RWPE1 (cell line): ENCODE results near the gene PTPRQ.

Experiments used
- CTCF ChIA-PET: fragments of 350-600 bp; sonication (Branson Sonifier 250); formaldehyde crosslinking; extraction: SDS; loops from one replicate; lab custom pipeline; 2021; lab: Yijun Ruan, JAX
- POLR2A ChIA-PET: fragments of 400-600 bp; formaldehyde crosslinking; extraction: SDS; loops from one replicate; lab custom pipeline; 2020; ENCODE audit warnings: antibody characterized with exemption; ENCODE audit not compliant: low non-redundant PET; lab: Yijun Ruan, JAX
- DNase-seq: peaks from one replicate; pipeline ENCODE4 v3.0.0; 2012; ENCODE audit warnings: low spot score
- H3K27ac ChIP-seq: fragments of 450-650 bp; 2 replicates; pipeline ENCODE4 v1.5.1; 2017
- CTCF ChIP-seq: fragments of 450-650 bp; conservative IDR thresholded peaks from 2 replicates; pipeline ENCODE4 v1.5.1; 2017; ENCODE audit warnings: low read depth, mild to moderate bottlenecking

PTPRQ gene, protein sequence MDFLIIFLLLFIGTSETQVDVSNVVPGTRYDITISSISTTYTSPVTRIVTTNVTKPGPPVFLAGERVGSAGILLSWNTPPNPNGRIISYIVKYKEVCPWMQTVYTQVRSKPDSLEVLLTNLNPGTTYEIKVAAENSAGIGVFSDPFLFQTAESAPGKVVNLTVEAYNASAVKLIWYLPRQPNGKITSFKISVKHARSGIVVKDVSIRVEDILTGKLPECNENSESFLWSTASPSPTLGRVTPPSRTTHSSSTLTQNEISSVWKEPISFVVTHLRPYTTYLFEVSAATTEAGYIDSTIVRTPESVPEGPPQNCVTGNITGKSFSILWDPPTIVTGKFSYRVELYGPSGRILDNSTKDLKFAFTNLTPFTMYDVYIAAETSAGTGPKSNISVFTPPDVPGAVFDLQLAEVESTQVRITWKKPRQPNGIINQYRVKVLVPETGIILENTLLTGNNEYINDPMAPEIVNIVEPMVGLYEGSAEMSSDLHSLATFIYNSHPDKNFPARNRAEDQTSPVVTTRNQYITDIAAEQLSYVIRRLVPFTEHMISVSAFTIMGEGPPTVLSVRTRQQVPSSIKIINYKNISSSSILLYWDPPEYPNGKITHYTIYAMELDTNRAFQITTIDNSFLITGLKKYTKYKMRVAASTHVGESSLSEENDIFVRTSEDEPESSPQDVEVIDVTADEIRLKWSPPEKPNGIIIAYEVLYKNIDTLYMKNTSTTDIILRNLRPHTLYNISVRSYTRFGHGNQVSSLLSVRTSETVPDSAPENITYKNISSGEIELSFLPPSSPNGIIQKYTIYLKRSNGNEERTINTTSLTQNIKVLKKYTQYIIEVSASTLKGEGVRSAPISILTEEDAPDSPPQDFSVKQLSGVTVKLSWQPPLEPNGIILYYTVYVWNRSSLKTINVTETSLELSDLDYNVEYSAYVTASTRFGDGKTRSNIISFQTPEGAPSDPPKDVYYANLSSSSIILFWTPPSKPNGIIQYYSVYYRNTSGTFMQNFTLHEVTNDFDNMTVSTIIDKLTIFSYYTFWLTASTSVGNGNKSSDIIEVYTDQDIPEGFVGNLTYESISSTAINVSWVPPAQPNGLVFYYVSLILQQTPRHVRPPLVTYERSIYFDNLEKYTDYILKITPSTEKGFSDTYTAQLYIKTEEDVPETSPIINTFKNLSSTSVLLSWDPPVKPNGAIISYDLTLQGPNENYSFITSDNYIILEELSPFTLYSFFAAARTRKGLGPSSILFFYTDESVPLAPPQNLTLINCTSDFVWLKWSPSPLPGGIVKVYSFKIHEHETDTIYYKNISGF (N-terminal part only)

GRCh38 chr12:80443974-80444666 is at the start of gene PTPRQ:
Gene PTPRQ (plus strand): TSS chr12:80444235. CDS start chr12:80444346, 111 bp downstream.
- ChIA-PET POLR2A (no interaction called here), CTCF (interaction anchor here (0.5 to 0.7 kb wide), 2 partner anchors 818 to 828 kb away, joined by 3 read pairs; no protein-coding TSS in a partner anchor)
- no peak for TF ChIP-seq CTCF
- H3K27ac ChIP-seq = no peak within 1 kb of the TSS
- no peak for DNase-seq

GRCh38 chr12:80400571-80400991 is 43.5 kb upstream of the PTPRQ start:
- TF ChIP-seq CTCF = no peak
- H3K27ac ChIP-seq = no peak overlapping the region
- CTCF ChIA-PET = no interaction called here
- DNase-seq = no peak
- POLR2A ChIA-PET = no interaction called here

- ChIA-PET CTCF (no interaction called here), POLR2A (no interaction called here)
- DNase-seq = no peak
- no peak for TF ChIP-seq CTCF
- H3K27ac ChIP-seq = no peak overlapping the region
Observed at GRCh38 chr12:80401191-80401590, 42.8 kb upstream of the PTPRQ start.

DNA sequence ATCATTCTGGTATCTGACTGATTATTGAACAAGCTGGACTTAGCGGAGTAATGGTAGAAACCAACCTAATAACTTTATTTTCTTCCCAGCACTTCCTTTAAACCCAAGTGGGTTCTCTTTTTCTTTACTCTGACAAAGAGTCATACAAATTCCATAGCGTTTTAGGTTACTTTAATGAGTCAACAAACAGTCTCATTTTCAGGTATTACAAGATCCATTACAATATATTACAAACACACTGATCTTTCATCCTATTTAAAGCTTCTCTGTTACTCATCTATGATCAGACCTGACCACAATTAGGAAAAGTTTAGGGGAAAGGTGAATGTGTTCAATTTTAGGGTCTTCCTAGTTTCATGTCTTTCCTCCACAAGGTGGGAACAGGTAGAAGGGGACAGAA is 39.4 kb upstream of the PTPRQ start:
- CTCF ChIA-PET = no interaction called here
- H3K27ac ChIP-seq = no peak overlapping the region
- POLR2A ChIA-PET = no interaction called here
- no peak for TF ChIP-seq CTCF
- no peak for DNase-seq

DNA sequence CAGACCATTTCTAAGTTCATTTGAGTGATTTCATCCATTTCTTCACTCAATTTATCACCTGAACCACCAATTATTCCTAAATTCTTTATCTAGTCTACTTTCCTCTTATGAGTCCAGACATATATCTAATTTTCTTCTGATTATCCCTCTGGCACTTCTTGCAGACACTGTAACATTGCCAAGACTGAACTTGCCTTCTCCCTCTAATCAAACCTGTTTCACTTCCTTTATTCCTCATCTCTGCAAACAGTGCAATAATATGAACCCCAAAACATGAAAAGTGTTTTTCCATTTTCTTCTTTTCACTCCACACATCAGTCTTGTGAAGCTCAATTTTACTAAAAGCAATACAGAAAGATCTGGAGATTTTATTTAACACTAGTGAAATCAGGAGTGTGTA is 37.8 kb upstream of the PTPRQ start:
- POLR2A ChIA-PET = no interaction called here
- H3K27ac ChIP-seq = no peak overlapping the region
- CTCF ChIA-PET = no interaction called here
- DNase-seq = no peak
- no peak for TF ChIP-seq CTCF
